PC-9 (cell line): ENCODE measurements around the gene C1QL3. TPM values are rescaled to one million over a fixed set of nuclear protein-coding genes. Genes with fewer than 3 reads are reported as not detected.

ENCODE experiments used
- BruUV-seq: library from RNA; stranded (reverse); fragments of 400-500 nt; replicated peaks from 2 replicates; lab custom pipeline; 2021; lab: Mats Ljungman, UMichigan
- CTCF ChIA-PET: fragments of 300-600 bp; sonication (Branson Sonifier 250); formaldehyde crosslinking; loops from one replicate; lab custom pipeline; 2022; ENCODE audit warnings: antibody characterized with exemption; lab: Charles Lee
- POLR2A ChIA-PET: fragments of 300-600 bp; sonication (Branson Sonifier 250); formaldehyde crosslinking; loops from one replicate; lab custom pipeline; 2022; ENCODE audit warnings: antibody characterized with exemption; ENCODE audit not compliant: unreplicated experiment; lab: Charles Lee
- DNase-seq, 2 experiments: peaks; one replicate each; pipeline versions ENCODE4 v3.0.0 to v3.0.0-alpha.2; 2015 to 2022; ENCODE audit warnings: mixed read lengths in 1 of 2
- H2AFZ ChIP-seq: fragments of 200-600 bp; sonication (generic); 2 replicates; pipeline ENCODE4 v1.8.1; 2017; ENCODE audit warnings: antibody characterized with exemption
- H3F3A ChIP-seq: fragments of 200-600 bp; sonication (generic); 2 replicates; pipeline ENCODE4 v1.8.1; 2017; ENCODE audit warnings: antibody characterized with exemption, mild to moderate bottlenecking, low read depth; ENCODE audit not compliant: insufficient read depth
- H3K27ac ChIP-seq: fragments of 200-600 bp; sonication (generic); 2 replicates; pipeline ENCODE4 v1.6.1; 2016; ENCODE audit warnings: mixed run types
- H3K27me3 ChIP-seq: fragments of 200-600 bp; sonication (generic); 2 replicates; pipeline ENCODE4 v1.6.1; 2016; ENCODE audit warnings: low read depth, mixed run types; ENCODE audit not compliant: insufficient read depth
- H3K36me3 ChIP-seq: fragments of 200-600 bp; sonication (generic); 2 replicates; pipeline ENCODE4 v1.6.1; 2016; ENCODE audit warnings: low read depth, mixed run types
- H3K4me1 ChIP-seq: fragments of 200-600 bp; sonication (generic); replicated peaks from 2 replicates; pipeline ENCODE4 v1.6.1; 2016; ENCODE audit warnings: mixed run types; ENCODE audit not compliant: insufficient read depth
- H3K4me2 ChIP-seq: fragments of 200-600 bp; sonication (generic); 2 replicates; pipeline ENCODE4 v1.6.1; 2017; ENCODE audit warnings: mixed run types
- H3K4me3 ChIP-seq: fragments of 200-600 bp; sonication (generic); 2 replicates; pipeline ENCODE4 v1.6.1; 2016; ENCODE audit warnings: mixed run types
- H3K79me2 ChIP-seq: fragments of 200-600 bp; sonication (generic); 2 replicates; pipeline ENCODE4 v1.6.1; 2017; ENCODE audit warnings: low read depth, mixed run types
- H3K9me2 ChIP-seq: fragments of 200-600 bp; sonication (generic); 2 replicates; pipeline ENCODE4 v1.8.1; 2017; ENCODE audit warnings: mild to moderate bottlenecking; ENCODE audit not compliant: insufficient read depth
- H3K9me3 ChIP-seq: fragments of 200-600 bp; sonication (generic); 2 replicates; pipeline ENCODE4 v1.8.1; 2016; ENCODE audit warnings: low read depth; ENCODE audit not compliant: insufficient read depth
- H4K20me1 ChIP-seq: fragments of 200-600 bp; sonication (generic); 2 replicates; pipeline ENCODE4 v1.8.1; 2017; ENCODE audit not compliant: insufficient read depth
- EZH2 ChIP-seq: fragments of 200-600 bp; sonication (generic); IDR thresholded peaks from 2 replicates; pipeline ENCODE4 v1.8.0; 2017; ENCODE audit warnings: antibody characterized with exemption, low read depth
- intact Hi-C: fragments of 100-400 bp; cut with micrococcal nuclease; formaldehyde crosslinking; loops from one replicate; pipeline ENCODE4 v1.10.0; 2022; ENCODE audit not compliant: unreplicated experiment
- total RNA-seq: library from RNA; stranded (reverse); gene quantifications from 2 replicates; pipeline ENCODE4 v1.2.3, GENCODE V29; 2021
- TF ChIP-seq, protein P1 (sequence below): fragments of 200-600 bp; sonication (generic); conservative IDR thresholded peaks from 2 replicates; pipeline ENCODE4 v1.6.1; 2017; ENCODE audit warnings: mixed run types, antibody characterized with exemption, mild to moderate bottlenecking, moderate library complexity

Gene C1QL3
- total RNA-seq, 1 experiment from 2014 or later, result not detected

GRCh38 chr10:16544099-16544498 lies 22.4 kb upstream of the C1QL3 start:
- H3K4me2 ChIP-seq, result no peak overlapping the region
- H3K4me1 ChIP-seq, result no peaks in the 10 kb centered on the region
- H3K9me3 ChIP-seq, result no peaks in the 10 kb centered on the region
- POLR2A ChIA-PET, result no interaction called here
- no peaks in the 10 kb centered on the region for H3K27me3 ChIP-seq
- no peaks in the 10 kb centered on the region for H3K36me3 ChIP-seq
- H3K9me2 ChIP-seq, result no peaks in the 10 kb centered on the region
- H2AFZ ChIP-seq, result no peak overlapping the region
- DNase-seq, result no peak
- H4K20me1 ChIP-seq, result no peaks in the 10 kb centered on the region
- H3K27ac ChIP-seq, result no peak overlapping the region
- no peaks in the 10 kb centered on the region for H3F3A ChIP-seq
- no peaks in the 10 kb centered on the region for H3K79me2 ChIP-seq
- TF ChIP-seq, protein P1, sequence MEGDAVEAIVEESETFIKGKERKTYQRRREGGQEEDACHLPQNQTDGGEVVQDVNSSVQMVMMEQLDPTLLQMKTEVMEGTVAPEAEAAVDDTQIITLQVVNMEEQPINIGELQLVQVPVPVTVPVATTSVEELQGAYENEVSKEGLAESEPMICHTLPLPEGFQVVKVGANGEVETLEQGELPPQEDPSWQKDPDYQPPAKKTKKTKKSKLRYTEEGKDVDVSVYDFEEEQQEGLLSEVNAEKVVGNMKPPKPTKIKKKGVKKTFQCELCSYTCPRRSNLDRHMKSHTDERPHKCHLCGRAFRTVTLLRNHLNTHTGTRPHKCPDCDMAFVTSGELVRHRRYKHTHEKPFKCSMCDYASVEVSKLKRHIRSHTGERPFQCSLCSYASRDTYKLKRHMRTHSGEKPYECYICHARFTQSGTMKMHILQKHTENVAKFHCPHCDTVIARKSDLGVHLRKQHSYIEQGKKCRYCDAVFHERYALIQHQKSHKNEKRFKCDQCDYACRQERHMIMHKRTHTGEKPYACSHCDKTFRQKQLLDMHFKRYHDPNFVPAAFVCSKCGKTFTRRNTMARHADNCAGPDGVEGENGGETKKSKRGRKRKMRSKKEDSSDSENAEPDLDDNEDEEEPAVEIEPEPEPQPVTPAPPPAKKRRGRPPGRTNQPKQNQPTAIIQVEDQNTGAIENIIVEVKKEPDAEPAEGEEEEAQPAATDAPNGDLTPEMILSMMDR, result no peak
- TF ChIP-seq EZH2, result no peak
- intact Hi-C loops, result loop anchor here (10.0 kb wide), 1 partner anchor 639 kb away; no protein-coding TSS in a partner anchor
- no TSS peak for BruUV-seq
- CTCF ChIA-PET, result interaction anchor here (0.6 kb wide), 1 partner anchor 96 kb away, joined by 3 read pairs; no protein-coding TSS in a partner anchor
- H3K4me3 ChIP-seq, result no peak overlapping the region

GRCh38 chr10:16536155-16536554 lies 14.5 kb upstream of the C1QL3 start:
- no peak for DNase-seq
- H2AFZ ChIP-seq, result no peak overlapping the region
- CTCF ChIA-PET, result no interaction called here
- no peaks in the 10 kb centered on the region for H3F3A ChIP-seq
- no peak overlapping the region for H3K4me2 ChIP-seq
- H3K79me2 ChIP-seq, result no peaks in the 10 kb centered on the region
- no peaks in the 10 kb centered on the region for H3K4me1 ChIP-seq
- no peaks in the 10 kb centered on the region for H4K20me1 ChIP-seq
- TF ChIP-seq EZH2, result no peak
- TF ChIP-seq, protein P1, result no peak
- H3K9me2 ChIP-seq, result no peaks in the 10 kb centered on the region
- H3K36me3 ChIP-seq, result no peaks in the 10 kb centered on the region
- POLR2A ChIA-PET, result no interaction called here
- intact Hi-C loops, result no loop called here
- H3K27me3 ChIP-seq, result no peaks in the 10 kb centered on the region
- no TSS peak for BruUV-seq
- no peak overlapping the region for H3K4me3 ChIP-seq
- H3K27ac ChIP-seq, result no peak overlapping the region
- H3K9me3 ChIP-seq, result no peaks in the 10 kb centered on the region

DNA sequence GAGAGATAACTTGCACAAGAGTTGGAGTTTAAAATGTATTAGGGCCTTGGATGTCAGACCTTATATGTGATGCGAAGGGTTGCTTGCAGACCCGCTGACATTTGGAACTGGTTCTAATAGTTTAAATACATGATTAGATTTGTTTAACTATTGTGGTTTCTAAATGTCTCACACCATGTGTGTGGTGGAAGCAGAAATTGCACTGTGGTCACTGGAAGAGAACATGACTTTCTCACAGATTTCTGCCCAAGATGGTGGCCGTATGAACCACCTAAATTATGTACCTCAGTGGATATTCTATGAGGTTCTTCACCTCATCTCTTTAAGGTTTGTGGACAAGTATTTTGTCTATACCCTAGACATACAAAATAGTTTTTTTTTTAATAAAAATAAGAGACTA lies 8.2 kb upstream of the C1QL3 start:
- no peaks in the 10 kb centered on the region for H4K20me1 ChIP-seq
- H3F3A ChIP-seq, result no peaks in the 10 kb centered on the region
- no peaks in the 10 kb centered on the region for H3K9me2 ChIP-seq
- H2AFZ ChIP-seq, result no peak overlapping the region
- no peak overlapping the region for H3K4me2 ChIP-seq
- ChIA-PET CTCF (no interaction called here), POLR2A (no interaction called here)
- no peaks in the 10 kb centered on the region for H3K36me3 ChIP-seq
- H3K79me2 ChIP-seq, result no peaks in the 10 kb centered on the region
- H3K27me3 ChIP-seq, result no peaks in the 10 kb centered on the region
- no peak overlapping the region for H3K27ac ChIP-seq
- intact Hi-C loops, result no loop called here
- TF ChIP-seq, protein P1, result no peak
- no peak for TF ChIP-seq EZH2
- H3K4me3 ChIP-seq, result no peak overlapping the region
- BruUV-seq, result no TSS peak
- no peak for DNase-seq
- no peaks in the 10 kb centered on the region for H3K9me3 ChIP-seq
- H3K4me1 ChIP-seq, result no peaks in the 10 kb centered on the region
